Loucy (cell line): ENCODE data around the gene ECSCR.
"Not testable (repeated sequence)": the region's sequence is repeated elsewhere in the genome, so short reads cannot be mapped to it uniquely, and the experiment has no call there.

Source experiments
- EZH2phosphoT487 ChIP-seq: fragments of 200-600 bp; IDR thresholded peaks from 2 replicates; pipeline ENCODE4 v1.6.1; 2018; ENCODE audit warnings: antibody characterized with exemption, mild to moderate bottlenecking, moderate library complexity, borderline replicate concordance
- TF ChIP-seq, protein P1 (sequence below): fragments of 200-600 bp; sonication (generic); conservative IDR thresholded peaks from 2 replicates; pipeline ENCODE4 v1.5.1; 2014; ENCODE audit warnings: mild to moderate bottlenecking, antibody characterized with exemption, low read length

DNA sequence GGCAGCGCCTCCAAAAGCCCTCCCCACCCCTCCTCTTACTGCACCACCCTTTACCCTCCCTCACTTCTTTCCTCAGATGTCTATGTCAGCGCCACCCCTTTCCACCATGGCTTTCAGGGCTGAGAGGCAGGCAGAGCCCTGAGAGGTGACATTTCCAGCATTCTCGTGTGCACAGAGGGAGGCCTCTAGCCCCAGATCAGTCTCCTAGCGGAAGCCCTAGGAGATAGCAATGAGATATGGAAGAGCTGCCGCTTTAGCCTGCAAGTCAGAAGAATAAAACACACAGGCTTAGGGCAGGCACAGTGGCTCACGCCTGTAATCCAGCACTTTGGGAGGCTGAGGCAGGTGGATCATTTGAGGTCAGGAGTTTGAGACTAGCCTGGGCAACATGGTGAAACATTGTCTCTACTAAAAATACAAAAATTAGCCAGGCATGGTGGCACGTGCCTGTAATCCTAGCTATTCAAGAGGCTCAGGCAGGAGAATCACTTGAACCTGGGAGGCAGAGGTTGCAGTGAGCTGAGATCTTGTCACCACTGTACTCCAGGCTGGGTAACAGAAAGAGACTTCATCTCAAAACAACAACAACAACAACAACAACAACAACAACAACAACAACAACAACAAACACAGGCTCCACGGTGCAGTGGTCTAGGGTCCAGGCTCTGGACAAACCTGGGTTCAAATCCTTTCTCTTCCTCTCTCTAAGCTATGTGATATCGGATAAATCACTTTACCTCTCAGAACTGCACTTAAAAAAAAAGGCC, 16.3 kb upstream of the ECSCR start:
- TF ChIP-seq, protein P1, sequence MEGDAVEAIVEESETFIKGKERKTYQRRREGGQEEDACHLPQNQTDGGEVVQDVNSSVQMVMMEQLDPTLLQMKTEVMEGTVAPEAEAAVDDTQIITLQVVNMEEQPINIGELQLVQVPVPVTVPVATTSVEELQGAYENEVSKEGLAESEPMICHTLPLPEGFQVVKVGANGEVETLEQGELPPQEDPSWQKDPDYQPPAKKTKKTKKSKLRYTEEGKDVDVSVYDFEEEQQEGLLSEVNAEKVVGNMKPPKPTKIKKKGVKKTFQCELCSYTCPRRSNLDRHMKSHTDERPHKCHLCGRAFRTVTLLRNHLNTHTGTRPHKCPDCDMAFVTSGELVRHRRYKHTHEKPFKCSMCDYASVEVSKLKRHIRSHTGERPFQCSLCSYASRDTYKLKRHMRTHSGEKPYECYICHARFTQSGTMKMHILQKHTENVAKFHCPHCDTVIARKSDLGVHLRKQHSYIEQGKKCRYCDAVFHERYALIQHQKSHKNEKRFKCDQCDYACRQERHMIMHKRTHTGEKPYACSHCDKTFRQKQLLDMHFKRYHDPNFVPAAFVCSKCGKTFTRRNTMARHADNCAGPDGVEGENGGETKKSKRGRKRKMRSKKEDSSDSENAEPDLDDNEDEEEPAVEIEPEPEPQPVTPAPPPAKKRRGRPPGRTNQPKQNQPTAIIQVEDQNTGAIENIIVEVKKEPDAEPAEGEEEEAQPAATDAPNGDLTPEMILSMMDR = not testable (repeated sequence)
- TF ChIP-seq EZH2phosphoT487 = not testable (repeated sequence)
